ENCODE measurements around the gene ZNF621. TPM values are rescaled to one million over a fixed set of nuclear protein-coding genes. Genes with fewer than 3 reads are reported as not detected.

Gene ZNF621
- 3.4 and 7.9 TPM in 2 replicates for total RNA-seq (2014; rRNA removed; shearing (Covaris generic))

DNA sequence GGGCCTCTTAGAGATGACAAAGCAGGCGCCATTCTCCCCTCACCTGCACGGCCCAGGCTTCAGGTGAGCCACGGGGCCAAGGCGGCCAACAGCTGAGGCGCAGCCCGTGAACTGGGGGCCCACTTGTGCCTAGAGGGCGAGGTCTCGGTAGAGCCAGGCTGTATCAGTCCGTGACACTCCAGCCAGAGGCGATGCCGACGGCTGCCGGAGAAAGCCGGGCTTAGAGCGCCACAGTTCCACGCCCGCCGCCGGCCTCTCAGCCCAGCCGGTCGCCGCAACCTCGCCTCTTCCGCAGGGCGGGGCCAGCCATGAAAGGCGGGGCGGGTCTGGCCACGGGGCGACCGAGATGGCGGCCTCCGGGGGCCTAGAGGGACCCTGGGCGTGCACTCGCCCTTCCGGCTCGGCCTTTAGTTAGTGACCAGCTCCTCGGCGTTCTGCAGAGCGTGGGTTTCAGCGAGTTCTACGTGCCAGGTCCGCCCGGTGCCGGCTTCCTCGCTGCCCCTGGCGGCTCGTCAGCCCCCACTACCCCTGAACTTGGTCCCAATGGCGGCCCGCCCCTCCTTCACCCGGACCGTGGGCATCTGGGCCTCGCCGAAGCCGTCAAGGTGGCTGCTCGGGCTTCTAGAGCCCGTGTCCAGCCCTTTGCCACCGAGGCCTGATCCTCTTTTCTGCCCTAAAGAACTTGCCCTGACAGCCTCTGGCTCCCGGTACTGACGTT is at the start of gene ZNF621:
Gene ZNF621, plus strand, starts transcription at position 393 of the 718 bp plus-strand sequence. CDS start 881 bp downstream, outside the sequence.
- peak; percentile 80 for DNase-seq (ENCODE audit: low read depth)

DNA sequence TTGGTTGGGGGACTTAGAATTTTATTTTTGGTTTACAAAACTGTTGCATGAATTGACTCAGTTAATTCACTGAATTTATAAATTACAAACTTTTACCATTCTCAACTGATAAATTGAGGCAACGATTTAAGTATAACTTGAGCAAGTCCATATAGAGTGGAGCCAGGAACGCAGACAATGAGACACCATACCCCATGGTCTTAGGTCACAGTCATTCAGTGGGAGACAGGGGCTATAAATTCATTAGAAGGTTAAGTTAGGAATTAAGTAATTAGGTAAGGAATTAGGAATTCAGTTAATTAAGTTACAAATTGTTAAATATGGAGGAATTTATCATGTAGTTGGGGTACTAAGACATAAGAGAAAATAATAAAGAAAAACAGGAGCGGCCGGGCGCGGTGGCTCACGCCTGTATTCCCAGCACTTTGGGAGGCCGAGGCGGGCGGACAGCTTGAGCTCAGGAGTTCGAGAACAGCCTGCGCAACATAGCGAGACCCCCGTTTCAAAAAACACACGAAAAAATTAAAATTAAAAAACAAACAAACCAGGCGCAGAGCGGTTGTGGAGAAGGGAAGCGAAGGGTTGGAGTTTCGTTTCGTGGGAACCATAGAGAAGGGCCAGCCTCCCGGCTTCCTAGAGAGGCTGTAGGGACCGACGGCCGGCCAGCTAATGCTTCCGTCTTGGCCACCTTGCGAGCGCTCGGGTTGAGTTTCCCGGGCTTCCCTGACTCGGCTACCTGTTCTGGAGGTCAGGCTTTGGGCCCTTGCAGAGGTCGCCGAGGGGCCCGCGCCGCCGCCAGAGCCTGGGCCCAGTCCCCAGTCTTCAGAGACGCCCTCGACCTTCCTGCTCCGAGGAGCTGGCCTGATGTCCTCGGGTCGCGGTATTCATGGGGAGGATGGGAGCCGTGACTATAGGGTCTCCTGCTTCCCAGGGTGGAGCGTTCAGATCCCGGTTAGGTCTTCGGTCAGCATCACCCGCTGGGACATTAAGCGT is 48.0 kb upstream of the ZNF621 start, which contains the start of gene ZNF619:
Gene ZNF619, plus strand, starts transcription at position 645 of the 993 bp plus-strand sequence. CDS start 858 bp downstream, outside the sequence.
- DNase-seq (ENCODE audit: low read depth), result peak; percentile 67

DNA sequence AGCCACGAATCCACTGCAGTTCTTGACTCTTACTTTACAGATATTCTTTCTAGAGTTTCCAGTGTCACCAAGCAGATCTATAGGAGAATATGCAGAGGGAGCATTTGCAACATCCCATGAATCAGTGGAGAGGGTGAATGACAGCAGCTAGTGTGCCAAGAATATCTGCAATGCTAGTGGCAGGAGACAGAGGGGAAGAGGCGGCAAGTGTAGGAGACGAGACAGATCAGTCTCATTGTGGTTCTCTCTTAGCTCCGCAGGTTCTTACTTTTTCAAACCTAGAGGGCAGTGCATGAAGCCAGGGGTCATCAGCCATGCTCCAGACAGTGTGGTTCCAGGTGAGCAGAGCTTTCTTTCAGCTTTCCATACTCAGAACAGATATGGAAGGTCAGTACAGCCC is 47.1 kb upstream of the ZNF621 start:
- no peak for DNase-seq (ENCODE audit: low read depth)

DNA sequence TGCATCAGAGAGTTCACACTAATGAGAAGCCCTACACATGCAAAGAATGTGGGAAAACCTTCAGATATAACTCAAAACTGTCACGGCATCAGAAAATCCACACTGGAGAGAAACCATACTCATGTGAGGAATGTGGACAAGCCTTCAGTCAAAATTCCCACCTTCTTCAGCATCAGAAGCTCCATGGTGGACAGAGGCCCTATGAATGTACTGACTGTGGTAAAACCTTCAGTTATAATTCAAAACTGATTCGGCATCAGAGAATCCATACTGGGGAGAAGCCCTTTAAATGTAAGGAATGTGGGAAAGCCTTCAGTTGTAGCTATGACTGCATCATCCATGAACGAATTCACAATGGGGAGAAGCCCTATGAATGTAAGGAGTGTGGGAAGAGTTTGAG is 37.6 kb upstream of the ZNF621 start:
- no peak for DNase-seq (ENCODE audit: low read depth)

DNA sequence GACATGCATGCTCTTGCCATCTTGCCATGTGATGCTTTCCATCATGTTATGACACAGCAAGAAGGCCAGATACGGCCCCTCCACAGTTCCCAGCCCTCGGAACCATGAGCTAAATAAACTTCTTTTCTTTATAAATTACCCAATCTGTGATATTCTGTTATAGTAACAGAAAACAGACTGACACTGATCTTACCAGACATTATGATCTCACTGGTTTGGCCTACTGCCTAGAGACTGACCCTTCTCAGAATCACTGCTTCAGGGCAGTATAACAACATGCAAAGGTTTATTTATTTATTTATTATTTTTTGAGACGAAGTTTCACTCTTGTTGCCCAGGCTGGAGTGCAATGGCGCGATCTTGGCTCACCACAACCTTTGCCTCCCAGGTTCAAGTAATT is 33.8 kb upstream of the ZNF621 start:
- peak; percentile 29 for DNase-seq (ENCODE audit: low read depth)

DNA sequence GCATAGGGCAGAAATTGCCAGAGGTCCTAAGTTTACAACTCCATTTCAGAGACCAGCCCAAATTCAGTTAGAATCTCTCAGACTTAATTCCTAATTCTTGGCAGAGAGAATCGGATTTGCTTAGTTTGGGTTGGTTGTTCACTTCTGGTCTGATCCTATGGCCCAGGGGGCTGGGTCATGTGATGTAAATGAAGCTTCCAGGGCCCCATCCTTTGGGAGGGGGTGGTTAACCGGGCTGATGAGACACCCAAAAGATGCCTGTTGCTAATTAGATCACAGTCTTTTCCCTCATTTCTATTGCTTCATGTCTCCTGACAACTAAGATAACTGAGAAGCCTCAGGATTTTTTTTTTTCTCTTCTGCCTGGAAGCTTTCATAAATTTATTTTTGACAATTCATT is 30.1 kb upstream of the ZNF621 start:
- DNase-seq (ENCODE audit: low read depth), result no peak

DNA sequence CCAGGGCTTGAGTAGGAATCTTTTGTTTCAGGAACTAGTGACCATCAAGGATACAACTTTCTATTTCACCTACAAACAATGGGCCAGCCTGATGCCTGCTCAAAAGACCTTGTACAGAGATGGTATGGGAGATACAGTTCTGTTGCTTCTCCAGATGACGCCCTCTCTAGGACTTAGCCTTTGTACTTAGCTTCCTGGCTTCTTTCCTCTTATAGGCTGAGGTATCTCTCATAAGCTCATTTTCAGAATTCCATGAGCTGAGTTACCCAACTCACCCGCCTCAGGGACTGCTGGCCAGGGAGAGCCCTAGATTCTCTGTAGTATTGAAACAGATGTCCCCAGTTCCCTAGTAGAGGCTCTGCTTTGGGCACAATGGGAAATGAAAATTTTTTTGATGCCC is 27.5 kb upstream of the ZNF621 start:
- no peak for DNase-seq (ENCODE audit: low read depth)

DNA sequence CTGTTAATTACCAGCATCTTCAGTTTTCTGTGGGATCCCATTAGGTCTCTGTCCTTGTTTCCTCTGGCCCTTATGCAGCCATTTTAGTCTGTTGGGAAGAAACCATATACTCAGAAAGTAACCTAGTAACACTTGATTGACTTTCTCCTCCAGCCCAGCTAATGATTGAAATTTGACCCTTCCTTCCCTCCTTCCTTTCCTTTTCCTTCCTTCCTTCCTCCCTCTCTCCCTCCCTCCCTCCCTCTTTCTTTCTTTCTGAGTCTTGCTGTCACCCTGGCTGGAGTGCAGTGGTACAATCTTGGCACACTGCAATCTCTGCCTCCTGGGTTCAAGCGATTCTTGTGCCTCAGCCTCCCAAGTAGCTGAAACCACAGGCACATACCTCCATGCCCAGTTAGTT is 24.8 kb upstream of the ZNF621 start:
- no peak for DNase-seq (ENCODE audit: low read depth)

DNA sequence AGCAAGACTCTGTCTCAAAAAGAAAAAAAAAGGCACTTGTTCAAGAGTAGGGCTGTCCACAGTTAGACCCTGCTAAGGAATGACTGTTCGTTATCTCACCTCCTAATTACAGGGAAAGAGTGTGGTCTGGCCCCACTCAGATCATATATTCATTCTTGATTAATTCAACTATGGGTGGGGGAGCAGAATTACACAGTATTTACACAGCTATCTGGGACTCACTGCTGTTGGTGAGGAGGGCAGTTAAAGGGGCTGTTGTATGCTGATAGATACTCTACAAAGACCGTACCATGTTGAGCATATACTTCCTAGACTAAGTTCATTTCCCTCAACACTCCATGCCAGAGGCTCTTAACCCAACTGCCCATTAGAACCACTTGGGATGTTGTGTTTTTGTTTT is 22.7 kb upstream of the ZNF621 start:
- no peak for DNase-seq (ENCODE audit: low read depth)

DNA sequence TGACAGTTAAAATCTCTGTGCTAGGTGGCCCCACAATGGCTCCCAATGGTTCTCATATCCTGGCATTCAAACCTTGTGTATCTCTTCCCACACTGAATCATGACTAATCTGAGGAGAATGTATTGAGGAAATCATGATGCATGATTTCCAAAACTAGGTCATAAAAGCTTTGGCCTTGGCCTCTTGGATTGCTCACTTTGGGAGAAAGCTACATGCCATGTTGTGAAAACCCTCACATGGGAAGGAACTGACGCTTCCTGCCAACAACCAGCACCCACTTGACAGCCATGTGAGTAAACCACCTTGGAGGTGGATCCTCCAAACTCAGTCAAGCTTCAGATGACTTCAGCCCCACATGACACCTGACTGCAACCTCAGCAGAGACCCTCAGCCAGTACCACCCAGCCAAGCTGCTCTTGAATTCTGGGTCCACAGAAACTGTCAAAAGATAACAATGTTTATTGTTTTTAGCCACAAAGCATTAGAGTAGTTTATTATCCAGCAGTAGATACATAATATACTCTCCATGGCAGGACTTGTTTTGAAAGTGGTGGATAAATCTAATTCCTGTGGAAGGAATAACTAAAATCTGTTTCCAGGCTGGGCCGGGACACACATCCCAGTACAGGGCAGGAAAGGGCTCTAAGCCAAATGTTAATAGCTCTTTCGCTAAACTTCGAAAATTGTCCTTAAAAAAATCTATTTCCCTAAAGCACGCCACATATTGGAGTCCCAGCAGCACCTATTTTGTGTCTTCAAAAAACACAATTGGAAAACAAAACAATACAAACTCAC is 19.9 kb upstream of the ZNF621 start:
- peak; percentile 97 for DNase-seq (ENCODE audit: low read depth)

DNA sequence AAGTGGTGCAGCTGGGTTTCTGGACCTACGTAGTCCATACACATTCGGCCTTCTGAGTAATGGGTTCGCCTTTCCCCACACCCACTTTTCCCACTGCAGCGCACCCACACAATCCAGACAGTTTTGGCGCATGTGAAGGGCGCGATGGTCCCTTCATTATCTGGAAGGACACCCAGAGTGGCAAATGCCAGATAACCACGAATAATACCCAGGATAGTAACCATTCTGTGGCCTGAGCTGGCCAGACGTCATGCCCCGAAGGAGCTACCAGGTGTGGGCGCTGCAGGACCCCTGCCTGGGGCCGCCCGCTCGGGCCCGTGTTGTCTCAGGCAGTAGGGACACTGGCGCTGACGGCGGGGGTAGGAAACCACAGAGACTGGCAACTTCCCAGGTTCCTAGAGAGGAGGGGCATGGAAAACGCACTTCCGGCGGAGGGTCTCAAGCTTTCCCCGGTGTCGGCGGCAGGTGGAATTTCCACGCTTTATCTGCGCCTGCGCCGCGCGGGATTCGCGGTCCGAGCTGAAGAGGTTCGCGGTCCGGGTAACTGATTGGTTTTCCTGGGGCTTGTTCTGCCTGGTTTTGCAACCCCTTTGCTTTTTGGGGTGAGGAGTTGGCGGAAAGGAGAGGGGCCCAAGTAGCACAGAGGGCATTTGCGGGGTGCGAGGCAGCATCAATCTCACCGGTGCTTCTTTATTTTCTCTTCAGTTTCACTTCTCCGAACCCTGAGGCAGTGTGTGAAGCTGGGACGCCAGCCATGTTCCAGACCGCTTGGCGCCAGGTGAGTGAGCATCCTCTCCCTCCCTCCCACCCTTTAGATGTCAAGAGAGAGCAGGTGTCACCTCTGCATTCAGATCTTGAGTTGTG is 18.9 kb upstream of the ZNF621 start, which contains the start of gene ZNF620:
Gene ZNF620, plus strand, starts transcription at position 441 of the 864 bp plus-strand sequence. Its CDS starts 314 bp downstream, at position 755.
- peak; percentile 59 for DNase-seq (ENCODE audit: low read depth)

DNA sequence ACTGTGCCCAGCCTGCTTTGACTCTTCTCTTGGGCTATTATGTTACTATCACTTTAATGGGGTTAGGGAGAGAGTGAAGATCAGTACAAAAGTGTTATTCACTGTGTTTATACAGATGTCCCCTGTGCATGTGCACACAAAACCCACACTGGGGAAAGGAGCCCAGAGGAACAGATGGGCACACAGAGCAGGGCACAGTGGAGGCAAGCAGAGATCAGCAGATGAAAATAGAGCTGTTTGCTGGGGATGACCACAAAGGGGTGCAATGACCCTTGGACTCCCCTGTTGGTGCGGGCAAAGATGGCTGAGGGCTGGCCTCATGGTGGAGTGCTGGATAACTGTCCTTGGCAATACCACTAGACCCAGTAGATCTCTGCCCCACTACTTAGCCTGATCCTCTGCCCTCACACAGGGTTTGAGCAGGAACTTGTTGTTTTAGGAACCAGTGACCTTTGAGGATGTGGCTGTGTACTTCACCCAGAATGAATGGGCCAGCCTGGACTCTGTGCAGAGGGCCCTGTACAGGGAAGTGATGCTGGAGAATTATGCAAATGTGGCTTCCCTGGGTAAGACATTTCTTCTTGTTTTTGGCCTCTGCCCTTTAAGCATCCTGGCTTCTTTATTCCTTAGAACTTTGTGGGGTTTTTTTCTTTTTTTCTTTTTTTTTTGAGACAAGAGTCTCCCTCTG is 13.6 kb upstream of the ZNF621 start:
- DNase-seq (ENCODE audit: low read depth), result no peak

DNA sequence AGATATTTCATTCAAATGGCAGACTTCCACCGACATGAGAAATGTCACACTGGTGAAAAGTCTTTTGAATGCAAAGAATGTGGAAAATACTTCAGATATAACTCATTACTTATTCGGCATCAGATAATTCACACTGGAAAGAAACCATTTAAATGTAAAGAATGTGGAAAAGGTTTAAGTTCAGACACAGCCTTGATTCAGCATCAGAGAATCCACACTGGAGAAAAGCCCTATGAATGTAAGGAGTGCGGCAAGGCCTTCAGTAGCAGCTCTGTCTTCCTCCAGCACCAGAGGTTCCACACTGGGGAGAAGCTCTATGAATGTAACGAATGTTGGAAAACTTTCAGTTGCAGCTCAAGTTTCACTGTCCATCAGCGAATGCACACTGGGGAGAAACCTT is 8.6 kb upstream of the ZNF621 start:
- DNase-seq (ENCODE audit: low read depth), result no peak

DNA sequence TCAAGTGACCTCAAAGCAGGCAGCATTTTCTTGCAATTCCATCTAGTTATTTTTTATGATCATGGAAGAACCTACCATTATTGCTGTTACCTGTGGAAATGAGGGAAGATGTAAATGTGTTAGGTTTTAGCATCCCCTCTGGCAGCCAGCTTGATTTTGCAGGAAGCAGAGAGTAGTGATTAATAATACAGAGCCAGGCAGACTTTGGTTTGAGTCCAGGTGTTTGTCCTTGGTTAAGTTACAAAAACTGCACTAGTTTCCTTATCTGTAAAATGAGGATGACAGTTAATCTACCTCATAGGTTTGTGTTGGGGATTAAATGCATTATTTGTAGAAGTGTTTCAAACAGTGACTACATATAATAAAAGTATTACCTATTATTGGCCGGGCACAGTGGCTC is 6.7 kb upstream of the ZNF621 start:
- DNase-seq (ENCODE audit: low read depth), result no peak

DNA sequence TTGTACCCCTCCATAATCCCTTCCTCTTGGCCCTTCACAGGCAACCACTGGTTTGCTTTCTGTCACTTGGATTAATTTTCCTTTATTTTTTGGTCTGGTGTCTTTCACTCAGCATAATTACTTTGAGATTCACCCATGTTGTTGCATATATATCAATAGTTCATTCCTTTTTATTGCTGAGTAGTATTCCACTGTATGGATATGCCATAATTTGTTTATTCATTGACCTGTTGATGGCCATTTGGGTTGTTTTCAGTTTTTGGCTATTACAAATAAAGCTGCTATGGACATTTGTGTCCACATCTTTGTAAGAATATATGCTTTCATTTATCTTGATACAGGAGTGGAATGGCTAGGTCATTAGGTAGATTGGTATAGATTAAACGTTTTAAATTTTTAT is 5.9 kb upstream of the ZNF621 start:
- no peak for DNase-seq (ENCODE audit: low read depth)

DNA sequence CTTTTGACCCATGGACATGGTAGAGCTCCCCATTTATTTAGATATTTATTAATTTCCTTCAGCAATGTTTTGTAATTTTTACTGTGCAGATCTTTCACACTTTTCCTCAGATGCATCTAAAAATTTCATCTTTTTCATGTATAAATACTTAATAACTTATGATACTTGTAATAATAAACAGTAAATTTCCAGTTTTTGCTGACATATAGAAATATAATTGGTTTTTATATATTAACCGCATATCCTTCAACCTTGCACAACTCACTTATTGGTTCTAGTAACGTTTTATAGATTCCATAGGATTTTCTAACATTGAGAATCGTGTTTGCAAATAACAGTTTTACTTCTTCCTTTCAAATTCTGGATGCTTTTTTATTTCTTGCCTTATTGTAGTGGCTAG is 3.5 kb upstream of the ZNF621 start:
- DNase-seq (ENCODE audit: low read depth), result no peak

DNA sequence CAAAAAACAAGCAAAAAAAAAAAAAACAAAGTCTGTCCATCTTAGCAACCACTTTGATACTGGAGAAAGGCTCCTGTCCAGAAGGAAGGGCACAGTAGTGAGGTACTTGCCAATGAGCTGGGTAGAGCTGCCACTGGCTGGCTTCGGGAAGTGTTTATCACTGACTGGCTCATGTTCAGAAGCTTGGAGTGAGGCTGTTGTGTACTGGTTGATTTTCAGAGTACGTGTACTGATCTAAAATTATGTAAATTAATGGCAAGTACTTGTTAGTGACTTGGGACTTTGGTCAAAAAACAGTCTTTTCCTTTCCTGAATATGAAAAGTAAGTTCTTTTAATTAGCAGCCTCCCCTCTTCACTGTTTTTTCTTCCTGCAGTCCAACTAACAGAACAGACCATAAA is 979 bp upstream of the ZNF621 start:
- no peak for DNase-seq (ENCODE audit: low read depth)

DNA sequence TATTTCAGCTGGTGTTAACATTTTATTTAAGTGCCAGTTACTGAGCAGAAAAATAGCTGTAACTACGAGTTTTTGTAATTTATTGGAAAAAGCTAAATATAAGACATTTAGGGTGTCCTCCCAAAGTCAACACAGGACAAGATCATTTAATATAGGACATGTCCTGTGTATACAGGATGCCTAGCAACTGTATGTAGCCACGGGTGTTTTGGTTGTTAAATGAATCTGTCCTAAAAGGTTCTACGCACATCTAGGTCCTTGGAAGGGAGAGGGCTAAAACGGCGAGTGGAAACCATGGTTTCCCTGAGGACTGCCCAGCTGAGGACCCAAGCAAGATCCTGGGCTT is 565 bp upstream of the ZNF621 start:
- DNase-seq (ENCODE audit: low read depth), result peak; percentile 7

DNA sequence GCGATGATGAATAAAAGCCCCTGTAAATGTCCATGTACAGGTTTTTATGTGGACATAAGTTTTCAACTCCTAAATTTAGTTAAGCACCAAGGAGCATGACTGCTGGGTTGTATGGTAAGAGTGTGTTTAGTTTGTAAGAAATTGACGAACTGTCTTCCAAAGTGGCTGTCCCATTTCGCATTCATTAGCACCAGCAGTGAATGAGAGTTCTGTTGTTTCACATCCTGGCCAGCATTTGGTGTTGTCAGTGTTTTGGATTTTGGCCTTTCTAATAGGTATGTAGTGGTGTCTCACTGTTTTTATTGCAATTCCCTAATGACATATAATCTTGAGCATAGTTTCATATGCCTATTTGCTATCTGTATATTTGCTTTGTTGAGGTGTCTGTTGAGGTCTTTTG is 3.7 kb downstream of the ZNF621 start:
- no peak for DNase-seq (ENCODE audit: low read depth)

DNA sequence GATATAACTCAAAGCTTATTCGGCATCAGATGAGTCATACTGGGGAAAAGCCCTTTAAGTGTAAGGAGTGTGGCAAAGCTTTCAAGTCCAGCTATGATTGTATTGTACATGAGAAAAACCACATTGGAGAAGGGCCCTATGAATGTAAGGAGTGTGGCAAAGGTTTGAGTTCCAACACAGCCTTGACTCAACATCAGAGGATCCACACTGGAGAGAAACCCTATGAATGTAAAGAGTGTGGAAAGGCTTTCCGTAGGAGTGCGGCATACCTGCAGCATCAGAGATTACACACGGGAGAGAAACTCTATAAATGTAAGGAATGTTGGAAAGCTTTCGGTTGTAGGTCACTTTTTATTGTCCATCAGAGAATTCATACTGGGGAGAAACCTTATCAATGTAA is 7.5 kb downstream of the ZNF621 start:
- DNase-seq (ENCODE audit: low read depth), result no peak
